8988T (cell line): ENCODE data around the gene UNC93B1.
"Not testable (repeated sequence)": the region's sequence is repeated elsewhere in the genome, so short reads cannot be mapped to it uniquely, and the experiment has no call there.

Experiments
- DNase-seq: peaks from one replicate; pipeline ENCODE4 v3.0.0; 2011

UNC93B1 gene

DNA sequence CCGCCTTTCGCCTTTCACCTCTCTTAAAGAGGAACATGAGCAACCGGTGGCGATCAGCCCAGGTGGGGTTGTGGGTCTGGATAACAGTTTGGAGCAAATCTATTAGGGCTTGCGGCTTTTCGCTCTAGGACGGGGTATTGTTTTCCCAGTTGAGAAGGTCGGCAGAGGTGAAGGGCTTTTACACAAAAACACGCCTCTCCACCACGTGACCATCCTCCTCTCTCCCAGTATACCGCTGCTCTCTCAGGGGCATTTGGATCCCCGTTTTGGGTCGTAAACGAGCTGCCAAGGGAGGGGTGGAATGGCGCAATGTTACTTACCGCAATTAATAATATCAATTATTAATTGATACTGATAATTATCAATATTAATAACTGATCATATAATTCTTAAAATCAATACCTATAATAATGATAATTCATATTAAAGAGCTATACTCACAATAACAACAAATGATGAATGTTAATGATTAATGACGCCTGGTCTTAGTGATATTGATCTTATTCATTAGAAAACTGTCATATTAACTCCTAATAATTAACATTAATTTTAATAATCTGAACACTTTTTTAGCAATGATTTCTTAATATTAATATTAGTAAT lies 21.5 kb downstream of the UNC93B1 start:
- DNase-seq = not testable (repeated sequence)

- not testable (repeated sequence) for DNase-seq
Measured at GRCh38 chr11:67981226-67981625, 22.7 kb downstream of the UNC93B1 start.

DNA sequence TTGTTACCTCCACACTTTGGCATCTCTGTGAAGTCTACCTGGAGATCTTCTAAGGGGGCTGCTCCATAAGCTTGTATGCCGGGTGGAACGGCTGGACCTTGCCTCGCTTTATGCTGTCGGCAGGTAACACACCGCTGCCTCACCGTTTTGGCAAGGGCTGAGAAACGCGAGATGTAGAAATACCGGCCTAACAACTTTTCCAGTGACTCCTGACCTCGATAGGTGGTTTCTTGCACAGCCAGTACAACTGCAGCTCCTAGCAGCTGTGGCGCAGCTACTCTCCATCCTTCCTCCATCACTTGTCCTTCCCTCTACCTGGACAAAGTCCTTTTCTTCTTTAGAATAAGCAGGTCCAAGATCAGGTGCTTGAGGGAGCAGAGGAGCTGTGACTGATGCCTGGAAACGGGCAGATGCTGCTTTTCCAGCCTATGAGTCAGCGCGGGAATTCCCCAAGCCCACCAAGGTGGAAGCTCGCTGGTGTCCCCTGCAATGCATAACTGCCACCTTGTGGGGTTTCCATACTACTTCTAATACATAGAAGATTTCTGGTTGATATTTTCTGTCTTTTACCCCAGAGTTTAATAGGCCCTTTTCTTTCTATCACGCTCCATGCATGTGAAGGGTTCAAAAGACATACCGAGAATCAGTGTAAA lies 25.0 kb downstream of the UNC93B1 start:
- DNase-seq = not testable (repeated sequence)

GRCh38 chr11:67974746-67975145 lies 29.2 kb downstream of the UNC93B1 start:
- not testable (repeated sequence) for DNase-seq

GRCh38 chr11:67965830-67966348 lies 38.0 kb downstream of the UNC93B1 start:
- DNase-seq = not testable (repeated sequence)

GRCh38 chr11:67964746-67965145 lies 39.2 kb downstream of the UNC93B1 start:
- DNase-seq = not testable (repeated sequence)

- DNase-seq = not testable (repeated sequence)
Measured at GRCh38 chr11:67963879-67964278, 40.0 kb downstream of the UNC93B1 start.

- DNase-seq = not testable (repeated sequence)
Measured at GRCh38 chr11:67963217-67963616, 40.7 kb downstream of the UNC93B1 start.

DNA sequence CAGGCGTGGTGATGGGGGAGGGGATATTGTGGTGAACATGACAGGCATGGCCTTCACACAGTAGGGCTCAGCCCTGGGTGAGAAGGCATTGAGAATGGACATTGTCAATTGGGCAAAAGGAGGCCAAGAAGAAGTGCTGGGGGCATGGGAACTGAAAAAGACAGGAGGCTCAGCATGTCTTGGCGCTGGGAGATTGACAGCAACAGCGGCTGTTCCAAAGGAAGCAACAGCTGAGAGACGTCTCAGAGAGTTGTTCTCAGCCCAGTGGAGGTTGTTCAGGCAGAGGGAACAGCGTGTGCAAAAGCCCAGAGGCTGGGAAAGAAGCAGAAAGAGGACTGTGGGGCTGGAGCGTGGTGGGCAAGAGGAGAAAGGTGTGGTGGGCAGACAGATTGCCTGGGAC lies 47.7 kb downstream of the UNC93B1 start:
- DNase-seq = not testable (repeated sequence)

DNA sequence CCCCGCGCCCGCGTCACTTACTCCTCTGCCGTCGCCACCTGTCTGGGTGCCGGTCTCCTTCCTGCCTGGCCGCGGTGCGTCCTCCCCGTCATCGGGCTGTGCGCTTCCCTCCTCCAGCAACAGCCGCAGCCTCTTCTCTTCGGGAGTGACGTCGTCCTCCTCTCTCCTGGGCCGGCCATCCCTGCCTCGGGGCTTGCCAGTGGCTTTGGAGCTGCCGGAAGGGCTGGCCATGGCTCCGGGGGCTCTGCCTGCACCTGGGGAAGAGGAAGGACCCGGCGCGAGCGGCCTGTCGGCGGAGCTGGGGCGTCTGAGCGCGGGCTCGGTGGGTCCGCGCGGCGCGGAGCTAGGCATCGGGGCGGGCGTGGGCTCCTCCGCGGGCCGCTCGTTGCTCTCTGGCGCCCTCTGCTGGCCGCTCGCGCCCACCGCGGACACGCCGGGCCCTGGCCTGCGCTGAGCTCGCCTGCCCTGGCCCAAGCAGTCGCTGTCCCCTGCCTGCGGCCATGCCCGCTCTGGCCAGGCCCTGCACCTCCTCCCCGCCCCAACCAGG lies 48.4 kb downstream of the UNC93B1 start:
- peak; percentile 91 for DNase-seq

DNA sequence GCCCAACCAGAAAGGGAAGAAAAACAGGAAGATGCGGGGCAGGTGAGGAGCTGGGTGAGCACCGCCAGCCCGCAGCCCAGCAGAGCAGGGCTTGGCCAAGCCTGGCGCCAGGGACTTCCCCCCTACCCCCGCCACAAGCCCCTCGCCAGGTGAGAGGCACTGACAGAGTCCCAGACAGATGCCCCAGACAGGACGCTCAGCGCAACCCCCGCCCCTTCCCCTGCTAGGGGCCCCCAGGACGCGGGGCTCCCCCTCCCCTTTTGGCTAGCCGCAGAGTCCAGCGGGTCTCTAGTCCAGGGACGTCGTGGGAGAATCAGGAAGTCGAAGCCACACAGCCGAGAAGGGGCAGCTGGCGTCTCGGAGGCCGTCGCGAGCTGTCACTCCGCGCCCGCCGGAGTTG lies 48.9 kb downstream of the UNC93B1 start:
- not testable (repeated sequence) for DNase-seq

DNA sequence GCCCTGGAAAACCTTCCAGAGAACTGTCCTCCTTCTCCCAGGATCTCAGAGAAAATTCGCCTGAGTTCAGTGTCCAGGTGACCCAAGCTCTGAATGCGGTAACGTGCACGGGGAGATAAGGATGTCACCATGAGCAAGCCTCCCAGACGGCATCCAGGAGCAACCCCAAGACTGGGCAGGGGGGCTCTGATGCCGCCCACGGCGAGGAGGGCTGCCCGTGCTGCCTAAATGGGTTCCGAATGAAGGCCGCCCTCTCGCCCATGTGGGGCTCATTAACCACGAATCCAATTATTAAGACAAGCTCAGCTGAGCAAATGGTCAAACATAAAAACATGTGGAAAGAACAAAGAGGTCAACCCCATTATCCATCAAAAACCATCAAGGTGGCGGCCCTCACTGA lies 49.6 kb downstream of the UNC93B1 start:
- not testable (repeated sequence) for DNase-seq

GRCh38 chr11:67950705-67951104 lies 53.2 kb downstream of the UNC93B1 start:
- DNase-seq = not testable (repeated sequence)

DNA sequence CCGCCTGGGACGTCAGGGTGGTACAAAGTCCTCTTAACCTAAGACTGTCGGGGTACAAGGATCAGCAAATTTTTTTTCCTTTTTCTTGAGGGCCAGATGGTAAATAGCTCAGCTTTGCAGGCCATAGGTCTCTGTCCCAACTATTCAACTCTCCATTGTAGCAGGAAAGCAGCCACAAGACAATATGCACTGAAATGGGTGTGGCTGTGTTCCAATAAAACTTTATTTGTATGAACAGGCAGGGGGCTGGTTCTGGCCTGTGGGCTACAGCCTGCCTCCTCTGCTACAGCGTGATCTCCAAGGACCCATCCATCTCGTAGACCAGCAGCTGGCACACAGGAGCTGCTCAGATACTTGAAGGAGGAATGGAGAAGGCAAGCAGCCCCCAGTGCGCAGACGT lies 56.1 kb downstream of the UNC93B1 start:
- not testable (repeated sequence) for DNase-seq

DNA sequence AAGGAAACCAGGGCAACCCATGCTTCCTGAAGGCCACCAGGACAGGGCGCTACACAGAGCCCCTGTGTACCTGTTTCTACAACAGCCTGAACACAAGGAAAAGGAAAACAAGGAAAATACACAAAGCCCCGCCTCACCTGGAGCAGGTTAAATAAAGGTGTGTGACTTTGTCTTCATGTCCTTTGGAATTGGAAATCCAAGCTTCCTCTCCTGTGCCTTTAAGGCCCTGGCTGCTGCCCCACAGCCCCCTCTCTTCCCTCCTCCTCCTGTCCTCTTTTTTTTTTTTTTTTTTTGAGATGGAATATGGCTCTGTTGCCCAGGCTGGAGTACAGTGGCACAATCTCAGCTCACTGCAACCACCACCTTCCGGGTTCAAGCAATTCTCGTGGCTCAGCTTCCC lies 57.5 kb downstream of the UNC93B1 start:
- not testable (repeated sequence) for DNase-seq

DNA sequence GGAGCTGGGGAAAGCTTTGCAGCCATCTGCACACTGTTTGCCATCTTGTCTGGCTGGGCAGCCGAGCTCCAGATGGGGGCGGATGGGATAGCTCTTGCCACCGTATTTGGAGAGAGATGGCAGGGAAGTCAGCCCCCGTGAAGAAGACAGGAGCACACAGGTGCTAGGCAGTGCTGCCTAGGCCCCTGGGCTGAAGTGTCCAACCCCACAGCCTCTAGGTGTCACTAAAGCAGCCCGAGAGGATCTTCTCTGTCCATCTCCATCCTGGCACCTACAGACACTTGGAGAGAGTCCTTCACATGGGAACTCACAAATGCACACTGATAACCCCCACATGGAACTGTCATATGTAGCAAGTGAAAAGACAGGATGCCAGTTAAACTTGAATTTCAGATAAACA lies 60.5 kb downstream of the UNC93B1 start:
- DNase-seq = not testable (repeated sequence)
